Effector CD4-positive, alpha-beta T cell (primary cell): Measurements from ENCODE around the gene AGPAT4.

ENCODE experiments used
- DNase-seq: peaks from one replicate; pipeline ENCODE4 v3.0.0-alpha.2; 2020

AGPAT4 gene

GRCh38 chr6:161107779-161108730 is 165.8 kb downstream of the AGPAT4 start:
- DNase-seq, result no peak

DNA sequence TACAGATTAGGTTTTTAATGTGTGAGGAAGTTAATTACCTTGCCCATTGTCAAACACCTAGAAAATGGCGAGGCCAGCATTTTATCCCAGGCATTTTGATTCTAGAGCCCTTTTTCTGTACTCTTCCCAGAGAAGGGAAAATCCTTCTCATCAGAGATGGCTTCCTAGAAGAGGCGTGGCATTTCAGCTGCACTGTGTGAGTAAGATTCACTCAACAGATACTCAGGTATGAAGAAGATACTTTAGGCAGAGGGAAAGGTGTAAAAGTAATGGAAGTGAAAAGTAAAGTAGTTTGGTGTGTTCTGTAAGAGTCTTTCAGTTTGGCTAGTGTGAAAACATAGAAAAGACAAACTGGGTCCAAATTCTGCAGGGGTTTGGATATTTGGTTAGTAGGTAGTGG is 168.5 kb downstream of the AGPAT4 start:
- DNase-seq, result no peak

GRCh38 chr6:161104966-161105365 is 168.9 kb downstream of the AGPAT4 start:
- DNase-seq, result no peak

DNA sequence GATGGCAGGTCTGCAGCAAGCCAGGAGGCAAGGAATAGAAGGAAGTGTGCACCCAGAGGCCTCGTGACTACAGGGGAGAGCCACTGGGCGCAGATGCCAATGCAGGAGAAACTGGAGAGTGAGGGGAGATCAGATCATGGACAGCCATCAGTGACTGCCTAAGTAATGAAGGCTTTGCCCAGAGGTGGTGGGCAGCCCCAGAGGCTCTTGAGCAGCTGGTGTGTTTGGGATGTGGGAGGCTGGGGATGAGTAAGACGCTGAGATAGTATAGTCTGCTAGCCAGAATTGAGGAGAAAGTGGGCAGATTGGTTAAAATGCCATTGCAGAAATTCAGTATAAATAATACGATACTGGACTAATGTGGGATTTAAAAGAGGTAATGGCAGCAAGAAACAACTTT is 170.4 kb downstream of the AGPAT4 start:
- no peak for DNase-seq

- DNase-seq, result no peak
Measured at GRCh38 chr6:161101517-161101916, 172.3 kb downstream of the AGPAT4 start.

DNA sequence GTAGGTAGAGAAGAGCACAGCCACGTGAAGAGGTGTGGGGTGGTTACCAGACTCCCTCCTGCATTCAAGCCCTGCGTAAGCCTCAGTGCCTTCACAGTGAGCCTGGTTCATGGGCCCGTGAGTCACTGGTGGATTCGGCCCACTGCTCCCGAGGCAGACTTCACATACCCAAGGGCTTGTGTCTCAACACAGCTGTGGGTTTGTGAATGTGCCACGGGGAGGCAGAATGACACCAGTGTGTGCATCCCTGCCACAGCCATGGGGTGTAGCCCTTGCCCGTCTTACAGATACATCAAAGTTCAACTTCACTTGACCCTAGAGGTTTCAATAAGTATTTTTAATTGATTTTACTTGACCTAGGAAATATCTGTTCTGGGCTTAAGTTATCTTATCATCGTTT is 173.8 kb downstream of the AGPAT4 start:
- no peak for DNase-seq

- no peak for DNase-seq
Measured at GRCh38 chr6:161095916-161096315, 177.9 kb downstream of the AGPAT4 start.

DNA sequence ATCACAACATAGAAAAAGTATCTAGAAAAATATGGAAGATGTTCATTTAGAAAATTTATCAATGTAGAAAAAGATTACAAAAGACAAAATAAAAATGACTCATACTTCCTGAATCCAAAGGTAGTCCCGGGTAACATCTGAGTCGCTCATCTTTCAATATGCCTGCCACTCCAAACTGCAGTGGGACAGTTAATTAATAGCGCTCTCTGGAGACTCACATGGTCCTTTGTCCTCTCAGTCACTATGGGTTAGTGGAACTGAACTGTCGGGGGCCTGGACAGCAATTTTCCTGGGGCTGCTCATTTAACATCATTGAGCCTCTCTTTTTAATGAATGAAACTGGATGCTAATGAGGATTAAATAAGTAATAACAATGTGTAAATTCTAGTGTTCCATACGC is 178.9 kb downstream of the AGPAT4 start:
- DNase-seq, result no peak

GRCh38 chr6:161091972-161092701 is 181.7 kb downstream of the AGPAT4 start:
- DNase-seq, result no peak

GRCh38 chr6:161091151-161091550 is 182.7 kb downstream of the AGPAT4 start:
- DNase-seq, result no peak

GRCh38 chr6:161088676-161089328 is 185.1 kb downstream of the AGPAT4 start:
- no peak for DNase-seq

GRCh38 chr6:161085246-161085645 is 188.6 kb downstream of the AGPAT4 start:
- DNase-seq, result no peak

DNA sequence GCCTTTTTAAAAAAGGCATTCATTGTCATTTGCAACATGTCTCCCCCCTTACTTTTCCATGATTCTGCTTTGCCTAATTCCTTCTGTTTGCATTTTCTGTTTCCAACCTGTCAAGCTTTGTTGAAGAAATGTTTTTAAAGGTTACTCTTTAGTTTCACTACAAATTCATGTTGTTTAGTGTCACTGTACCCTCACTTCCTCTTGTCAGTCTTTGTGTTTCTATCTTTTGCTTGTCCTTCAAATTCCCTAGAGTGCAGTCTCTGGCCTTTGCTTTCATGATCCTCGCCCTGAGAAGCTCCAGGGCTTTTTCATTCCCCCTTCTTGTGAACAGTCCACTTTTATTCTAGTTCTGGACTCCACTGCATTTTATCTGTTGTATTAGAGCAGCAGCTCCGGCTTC is 191.6 kb downstream of the AGPAT4 start:
- no peak for DNase-seq

GRCh38 chr6:161080263-161080970 is 193.4 kb downstream of the AGPAT4 start:
- DNase-seq, result no peak
